Kidney tubule cell (primary cell): Measurements from ENCODE around the gene ZNF778.
A peak's percentile ranks its signal among the peaks of the same experiment; 100 is the strongest.

Source experiments
- DNase-seq: peaks from one replicate; pipeline ENCODE4 v3.0.0-alpha.2; 2018; ENCODE audit warnings: low spot score

ZNF778 gene

DNA sequence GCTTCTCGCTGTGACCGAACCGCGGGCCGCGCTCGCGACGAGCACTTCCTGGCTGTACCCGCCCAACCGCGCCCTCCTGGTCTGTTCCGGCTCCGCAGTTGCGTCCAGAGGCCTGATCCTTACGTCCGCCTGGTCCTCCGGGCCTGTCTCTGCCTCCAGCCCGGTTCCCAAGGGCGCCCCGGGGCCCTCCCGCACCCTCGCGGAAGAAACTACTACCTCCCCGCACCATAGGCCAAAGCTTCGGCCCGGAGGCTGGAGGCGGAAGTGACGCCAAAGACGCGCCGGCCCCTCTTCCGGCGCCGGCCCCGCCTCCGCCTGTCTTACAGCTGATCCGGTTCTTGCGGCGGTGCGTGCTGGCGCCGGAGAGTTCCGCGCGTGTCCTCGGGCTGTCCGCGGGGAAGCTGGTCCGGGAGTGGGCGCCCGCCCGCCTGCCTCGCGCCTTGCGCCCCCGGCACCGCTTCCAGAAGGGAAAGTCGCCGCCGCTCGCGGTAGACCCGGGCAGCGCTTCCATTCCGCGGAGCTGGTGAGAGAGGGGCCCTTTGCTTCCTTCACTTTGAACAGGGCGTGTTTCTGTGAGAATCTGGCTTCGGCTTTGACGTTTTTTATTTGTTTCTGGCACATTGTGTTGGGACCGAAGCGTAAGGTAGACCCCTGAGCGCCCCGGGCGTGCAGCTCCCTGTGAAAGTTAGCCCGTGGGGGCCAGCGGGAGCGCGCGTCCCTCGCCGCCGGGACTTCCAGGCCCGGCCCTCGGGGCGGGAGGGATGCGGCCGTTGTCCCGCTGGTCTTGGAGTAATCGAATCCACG lies at the start of gene ZNF778:
ZNF778 (plus strand) TSS at position 316 of the 804 bp plus-strand sequence. CDS start 3,425 bp downstream, outside the sequence.
- DNase-seq, result peak; percentile 82

DNA sequence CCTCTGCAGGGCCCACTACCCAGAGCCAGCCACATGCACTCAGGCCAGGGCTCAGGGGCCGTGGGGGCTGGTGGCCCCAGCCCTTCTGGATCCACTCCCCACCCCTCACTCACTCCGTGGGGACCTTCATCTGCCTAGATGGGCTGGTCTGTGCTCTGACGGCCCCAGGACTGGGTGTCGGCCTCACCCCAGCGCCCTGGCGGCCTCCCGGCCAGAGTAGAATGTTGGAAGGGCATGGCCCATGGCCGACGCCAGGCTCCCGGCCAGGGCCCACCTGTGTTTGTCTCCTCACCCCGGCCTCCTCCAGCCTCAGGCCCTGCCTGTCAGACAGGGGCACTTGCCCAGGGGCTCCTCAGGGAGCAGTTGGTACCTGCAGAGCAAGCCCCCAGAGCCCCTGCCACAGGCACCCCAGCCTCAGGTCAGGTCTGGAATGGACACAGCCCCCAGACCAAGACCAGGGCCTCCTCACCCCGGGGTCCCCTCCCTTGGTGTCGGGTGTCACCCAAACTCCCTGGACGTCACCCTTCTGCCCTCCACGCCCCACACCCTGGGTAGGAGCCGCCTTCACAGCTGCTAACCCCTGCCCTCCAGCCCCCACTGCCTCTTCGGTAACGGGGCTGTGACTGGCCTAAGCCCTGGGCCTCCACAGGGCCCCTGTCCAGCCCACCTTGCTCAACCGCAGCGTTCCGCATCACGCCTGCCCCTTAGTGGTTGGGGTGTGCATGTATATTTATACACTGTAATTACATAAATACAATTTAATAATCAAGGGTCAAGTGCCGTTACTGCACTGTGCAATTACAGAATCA lies 48.9 kb upstream of the ZNF778 start:
- no peak for DNase-seq

DNA sequence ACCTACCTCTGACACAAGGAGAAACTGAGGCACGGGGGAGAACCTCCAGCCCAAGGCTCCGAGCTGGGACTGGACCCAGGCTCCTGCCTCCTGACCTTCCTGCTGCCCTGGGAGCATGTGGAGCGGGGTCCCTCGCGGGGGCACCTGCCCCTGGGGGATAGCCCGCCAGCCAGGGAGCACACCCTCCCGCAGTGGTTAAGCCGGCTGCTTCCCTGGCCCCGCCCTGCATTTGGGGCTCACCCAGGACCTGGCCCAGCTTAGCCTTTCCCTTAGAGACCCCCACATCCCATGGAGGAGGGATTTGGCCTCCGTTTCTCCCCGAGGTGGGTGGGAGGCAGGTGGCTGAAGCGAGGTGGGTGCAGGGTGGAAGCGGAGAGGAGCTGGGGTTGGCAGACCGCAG lies 47.7 kb upstream of the ZNF778 start:
- DNase-seq, result no peak

DNA sequence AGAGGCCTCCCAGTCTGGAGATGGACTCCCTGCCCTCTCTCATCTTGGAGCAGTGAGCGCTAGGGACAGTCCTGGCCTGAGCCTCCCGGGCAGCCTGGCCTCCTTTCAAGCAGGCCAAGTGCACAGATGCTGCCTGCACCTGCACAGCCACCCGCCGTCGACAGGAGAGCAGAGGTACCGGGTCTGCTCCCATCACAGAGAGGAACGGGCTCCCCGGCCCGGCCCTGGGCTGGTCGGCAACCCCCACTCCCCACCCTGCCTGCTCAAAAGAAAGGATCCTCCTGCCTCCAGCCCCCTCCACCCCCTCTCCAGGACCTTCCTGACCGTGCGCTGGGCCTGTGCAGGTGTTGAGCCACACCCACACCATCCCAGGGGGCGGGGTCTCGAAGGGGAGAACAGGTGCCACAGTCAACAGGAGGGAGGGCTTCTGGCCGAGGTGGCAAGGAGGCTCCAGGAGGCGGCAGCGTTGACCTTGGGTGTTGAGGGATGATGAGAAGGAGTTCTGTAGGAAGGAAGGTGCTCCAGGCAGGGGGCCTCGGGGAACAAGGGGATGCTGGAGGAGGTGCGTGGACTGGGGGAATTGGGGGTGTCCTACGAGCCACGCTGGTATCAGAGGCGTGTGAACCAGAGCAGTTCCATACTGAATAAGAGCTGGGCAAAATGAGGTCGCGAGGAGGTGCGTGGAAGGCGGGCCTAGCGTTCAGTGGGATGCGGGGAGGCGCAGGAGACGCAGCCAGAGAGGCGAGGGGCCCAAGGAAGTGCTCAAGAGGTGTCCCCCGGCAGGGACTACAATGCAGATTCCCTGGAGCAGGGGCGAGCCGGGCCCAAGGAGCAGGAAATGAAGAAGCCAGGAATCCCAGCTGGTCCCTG lies 46.9 kb upstream of the ZNF778 start:
- DNase-seq, result peak; percentile 40

DNA sequence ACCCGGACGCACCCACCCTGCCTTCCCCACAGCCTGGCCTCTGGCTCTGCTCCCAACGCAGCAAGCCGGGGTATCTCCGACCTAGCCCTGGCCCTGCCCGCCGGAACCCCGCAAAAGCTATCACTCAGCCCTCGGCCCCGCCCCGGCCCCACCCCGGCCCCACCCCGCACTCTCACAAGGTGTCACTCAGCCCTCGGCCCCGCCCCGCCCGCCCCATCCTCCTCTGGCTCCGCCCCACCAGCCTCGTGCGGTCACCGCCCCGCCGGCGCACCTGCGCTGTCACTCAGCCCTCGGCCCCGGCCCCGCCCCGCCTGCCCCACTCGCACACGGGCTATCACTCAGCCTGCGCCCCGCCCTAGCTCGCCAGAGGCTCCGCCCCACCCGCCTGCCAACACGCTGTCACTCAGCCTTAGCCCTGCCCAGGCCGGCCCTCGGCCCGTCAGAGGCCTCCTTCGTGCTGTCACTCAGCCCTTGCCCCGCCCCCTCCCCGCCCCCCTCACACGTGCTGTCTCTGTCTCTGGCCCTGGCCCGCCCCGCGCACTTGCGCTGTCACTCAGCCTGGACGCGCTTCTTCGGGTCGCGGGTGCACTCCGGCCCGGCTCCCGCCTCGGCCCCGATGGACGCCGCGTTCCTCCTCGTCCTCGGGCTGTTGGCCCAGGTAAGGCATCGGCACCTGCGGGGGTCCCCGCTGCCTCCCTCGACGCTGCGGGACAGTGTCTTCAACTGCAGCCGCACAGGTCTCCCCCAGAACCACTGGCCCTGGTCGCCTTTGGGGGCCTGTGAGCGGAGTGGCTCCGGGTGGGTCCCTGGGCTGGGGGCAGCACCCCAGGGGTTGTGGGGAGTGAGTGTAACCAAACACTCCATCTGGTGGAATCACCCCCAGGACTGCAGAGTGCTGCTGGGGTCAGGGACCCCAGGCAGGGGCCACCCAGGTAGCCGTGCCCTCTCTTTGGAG lies 46.0 kb upstream of the ZNF778 start, which contains the start of gene CDH15:
CDH15 (plus strand) TSS at position 533 of the 955 bp plus-strand sequence; CDS start at position 617, 84 bp downstream.
- peak; percentile 95 for DNase-seq

DNA sequence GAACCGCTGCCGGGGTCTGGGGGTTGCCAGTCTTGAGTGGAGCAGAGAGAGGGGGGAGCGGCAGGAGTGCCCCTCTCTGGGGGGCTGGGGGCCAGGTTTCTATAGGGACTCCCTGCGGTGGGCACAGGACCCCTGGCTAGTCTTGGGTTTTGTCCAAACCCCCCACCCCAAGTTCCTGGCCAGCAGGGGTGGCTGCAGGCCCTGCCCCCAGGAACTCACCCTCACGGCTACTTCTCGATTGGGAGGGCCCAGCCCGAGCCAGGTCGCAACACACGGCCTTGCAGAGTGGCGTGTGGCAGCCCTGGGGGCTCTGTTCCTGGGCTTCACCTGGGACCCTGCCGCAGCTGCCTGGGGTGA lies 45.4 kb upstream of the ZNF778 start:
- no peak for DNase-seq

DNA sequence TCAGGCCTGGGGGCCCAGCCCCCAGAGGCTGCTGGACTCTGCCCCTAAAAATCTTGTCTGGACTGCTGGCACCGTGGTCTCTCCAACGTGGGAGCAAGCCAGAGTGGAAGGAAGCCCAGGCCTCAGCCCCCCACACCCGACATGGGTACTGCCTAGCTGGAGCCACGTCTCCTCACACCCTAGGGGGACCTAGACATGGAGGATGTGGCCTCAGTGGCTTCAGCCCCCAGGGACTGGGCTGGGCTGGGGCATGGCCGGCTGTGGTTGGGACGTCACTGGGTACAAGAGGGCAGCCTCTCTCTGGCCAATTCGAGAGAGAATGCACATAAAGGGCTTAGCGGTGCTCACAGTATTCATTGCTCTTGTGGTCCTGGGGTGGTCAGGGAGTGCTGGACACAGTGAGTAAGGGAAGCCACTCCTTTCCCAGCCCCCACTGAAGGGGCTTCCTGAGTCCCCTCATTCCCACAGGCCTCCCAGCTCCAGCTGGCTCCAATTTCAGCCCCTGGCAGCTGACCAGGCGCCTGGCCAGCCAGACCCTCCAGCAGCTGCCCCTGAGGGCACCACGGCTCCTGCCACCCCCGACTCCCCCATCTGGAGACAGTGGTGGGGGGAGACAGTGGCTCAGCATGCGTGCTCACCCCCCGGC lies 44.9 kb upstream of the ZNF778 start:
- DNase-seq, result no peak

DNA sequence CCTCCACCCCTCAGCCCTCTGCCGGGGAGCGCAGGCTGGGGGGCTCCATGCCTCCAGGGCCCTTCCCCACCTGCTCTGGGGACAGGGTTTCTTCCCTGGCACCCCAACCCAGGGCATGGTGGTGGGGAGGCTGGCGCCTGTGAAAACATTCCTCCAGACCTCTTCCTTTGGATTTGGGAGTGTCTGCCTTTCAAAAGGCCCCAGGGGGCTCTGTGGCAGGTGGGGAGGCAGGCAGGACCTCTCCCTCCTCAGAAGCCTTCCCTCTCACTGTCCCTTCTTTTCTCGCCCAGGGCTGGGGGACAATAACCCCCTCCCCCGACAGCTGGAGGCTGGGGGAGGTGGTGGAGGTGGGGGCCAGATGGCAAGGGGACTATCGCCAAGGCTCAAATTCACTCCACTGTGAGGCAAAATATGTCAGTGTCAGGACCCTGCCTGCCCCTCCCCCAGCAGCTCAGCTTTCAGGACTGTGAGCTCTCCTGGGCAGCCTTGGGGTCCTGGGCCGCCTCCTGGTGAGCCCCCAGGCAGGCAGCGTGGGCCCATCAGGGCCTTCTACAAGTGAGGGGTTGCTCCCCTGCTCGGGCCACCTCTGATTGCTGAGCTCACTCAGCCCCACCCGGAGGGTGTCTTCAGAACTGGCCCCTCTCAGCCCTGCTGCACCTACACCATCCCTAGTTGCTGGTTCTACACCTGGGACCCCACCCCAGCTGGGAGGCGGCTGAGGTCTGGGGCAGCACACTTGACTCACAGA lies 44.2 kb upstream of the ZNF778 start:
- no peak for DNase-seq

DNA sequence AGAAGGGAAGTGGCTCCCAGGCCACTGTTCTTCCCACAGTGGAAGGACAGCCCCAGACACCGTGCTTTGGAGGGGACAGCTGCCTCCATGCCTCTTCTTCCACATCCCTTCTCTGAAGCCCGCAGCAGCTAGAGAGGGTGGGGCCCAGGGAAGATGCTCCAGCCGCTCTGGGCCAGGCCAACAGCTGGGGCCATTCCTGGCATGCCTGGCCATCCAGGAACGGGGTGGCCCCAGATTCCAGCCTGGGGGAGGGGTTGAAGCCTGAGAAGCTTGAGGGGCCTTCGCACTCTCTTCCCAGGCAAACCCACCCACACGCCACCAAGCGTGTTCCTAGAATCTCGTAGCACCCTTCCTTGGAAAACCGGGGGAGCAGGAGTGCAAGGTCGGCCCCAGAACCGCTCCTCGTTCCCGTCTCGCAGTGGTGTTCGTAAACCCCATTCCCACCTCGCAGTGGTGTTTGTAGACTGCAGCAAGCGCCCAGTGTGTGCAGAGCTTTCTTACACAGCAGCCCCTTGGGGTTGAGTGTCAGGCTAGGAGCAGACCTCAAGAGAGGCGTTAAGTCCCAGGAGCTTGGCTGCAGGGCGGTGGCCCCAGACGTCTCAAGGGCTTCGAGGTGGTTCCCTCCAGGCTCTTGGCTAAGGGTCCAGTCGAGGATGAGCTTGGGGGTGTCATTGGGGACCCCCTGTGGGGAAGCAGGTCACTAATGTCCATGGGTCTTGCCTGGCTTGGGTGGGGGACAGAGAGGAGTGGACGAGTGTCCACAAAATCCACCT lies 43.3 kb upstream of the ZNF778 start:
- no peak for DNase-seq

DNA sequence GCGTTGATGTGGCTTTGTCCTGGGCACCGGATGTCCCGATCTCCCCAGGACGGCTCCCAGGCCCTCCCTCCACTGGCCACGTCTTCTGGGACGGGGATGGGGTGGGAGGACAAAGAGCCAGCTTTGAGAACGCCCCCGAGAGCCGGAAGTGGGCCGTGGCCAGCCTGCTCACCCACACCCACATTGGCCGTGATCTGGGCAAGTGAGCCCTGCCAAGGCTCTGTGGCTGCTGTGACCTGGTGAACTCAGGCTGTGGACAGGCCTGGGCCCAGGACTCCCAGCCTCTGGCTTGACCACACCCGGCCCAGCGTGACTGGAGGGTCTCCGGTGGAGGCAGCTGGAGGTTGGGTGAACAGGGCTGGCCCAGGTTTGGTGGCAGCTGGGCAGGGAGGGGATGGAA lies 42.6 kb upstream of the ZNF778 start:
- no peak for DNase-seq

DNA sequence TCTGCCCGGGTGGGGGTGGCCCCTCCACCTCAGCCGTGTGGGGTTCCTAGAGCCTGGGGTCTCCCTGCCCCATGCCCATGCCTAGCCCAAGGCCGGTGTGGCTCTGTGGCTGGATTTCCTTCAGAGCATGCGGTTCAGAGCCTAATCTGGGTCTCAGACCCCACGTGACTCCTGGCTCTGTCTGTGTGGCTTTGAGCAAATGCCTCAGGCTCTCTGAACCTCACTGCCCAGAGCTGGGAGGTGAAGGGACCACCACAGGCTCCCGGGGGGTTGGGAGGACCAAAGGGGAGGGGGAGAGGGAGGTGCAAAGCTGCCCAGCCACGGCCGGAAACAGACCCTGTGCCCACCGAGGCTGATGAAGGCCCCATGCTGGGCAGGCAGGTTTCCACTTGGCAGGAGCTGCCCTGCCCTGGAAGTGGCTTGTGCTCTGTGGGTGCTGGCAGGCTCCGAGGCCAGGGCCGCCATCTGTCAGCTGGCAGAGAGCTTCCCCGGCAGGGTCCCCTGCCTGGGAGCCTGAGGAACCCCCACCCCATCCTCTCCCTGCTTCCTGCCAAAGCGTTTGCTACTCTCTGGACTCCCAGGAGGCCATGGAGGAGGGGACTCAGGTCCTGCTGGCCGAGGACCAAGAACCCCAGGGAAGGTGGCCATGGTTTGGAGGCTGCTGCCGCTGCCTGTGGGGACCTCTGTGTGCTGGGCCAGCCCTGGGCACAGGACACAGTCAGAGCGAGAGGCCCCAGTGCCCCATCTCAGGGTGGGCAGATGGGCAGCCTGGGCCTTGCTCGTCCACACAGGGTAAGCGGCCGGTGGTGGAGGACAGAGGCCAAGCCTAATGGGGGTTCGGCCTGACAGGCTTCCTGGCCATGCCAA lies 42.0 kb upstream of the ZNF778 start:
- DNase-seq, result no peak

DNA sequence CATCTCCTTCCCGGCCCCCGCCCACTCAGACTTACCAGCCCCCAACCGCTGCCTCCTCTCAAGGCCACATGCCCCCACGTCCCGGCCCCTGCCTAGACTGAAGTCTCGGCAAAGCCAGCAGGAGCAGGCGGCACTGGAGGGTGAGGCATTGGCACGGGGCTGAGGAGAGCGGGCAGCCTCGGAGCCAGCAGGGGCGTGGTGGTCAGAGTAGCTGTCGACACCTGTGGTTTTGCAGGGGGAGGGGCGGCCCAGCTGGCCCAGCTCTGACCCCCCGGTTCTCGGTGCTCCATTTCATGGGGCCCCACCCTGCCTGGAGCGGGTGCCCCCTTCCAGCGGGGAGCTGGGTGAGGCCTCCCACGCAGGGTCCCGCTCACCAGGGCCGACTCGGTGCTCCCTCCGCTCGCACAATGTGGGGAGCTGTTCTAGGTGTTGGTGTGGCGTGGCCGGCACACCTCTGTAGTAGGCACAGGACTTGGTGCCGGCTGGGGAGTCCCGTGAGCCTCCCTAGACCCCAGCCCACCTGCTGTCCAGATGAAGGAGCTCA lies 41.3 kb upstream of the ZNF778 start:
- no peak for DNase-seq

DNA sequence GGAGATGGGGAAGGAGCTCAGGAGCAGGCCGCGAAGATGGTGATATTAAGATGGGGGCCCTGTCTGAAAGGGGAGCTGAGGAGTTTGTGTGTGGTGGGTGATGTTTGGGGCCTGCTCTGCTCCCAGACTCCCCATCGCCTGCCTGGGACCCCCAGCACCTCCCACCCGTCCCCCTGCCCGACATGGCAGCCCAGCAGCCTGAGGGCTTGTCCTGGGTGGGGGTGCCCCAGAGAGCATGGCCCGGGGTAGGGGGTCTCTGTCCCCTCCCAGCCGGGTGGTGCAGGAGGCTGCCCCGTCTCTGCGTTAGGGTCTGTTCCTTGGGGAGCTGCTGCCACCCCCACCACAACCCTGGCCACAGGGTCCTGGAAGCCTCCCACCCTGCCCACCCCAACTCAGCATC lies 40.8 kb upstream of the ZNF778 start:
- no peak for DNase-seq

DNA sequence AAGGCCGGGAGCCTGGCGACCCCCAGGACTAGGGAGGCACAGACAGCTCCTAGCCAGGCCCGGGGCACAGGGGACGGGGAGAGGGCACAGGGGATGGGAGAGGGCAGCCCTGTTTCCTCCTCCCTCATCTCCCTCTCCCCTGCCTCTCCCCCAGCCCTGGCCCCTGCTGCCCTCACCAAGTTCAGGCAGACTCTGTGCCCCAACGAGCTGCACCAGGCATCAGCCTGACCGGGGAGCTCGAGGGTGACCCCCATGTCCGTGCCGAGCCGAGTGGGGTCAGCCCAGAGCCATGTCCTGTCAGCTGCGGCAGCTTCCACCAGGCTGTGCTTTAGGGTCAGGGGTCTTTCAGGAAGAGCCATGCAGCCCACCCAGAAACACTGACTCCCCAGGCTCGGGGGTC lies 40.0 kb upstream of the ZNF778 start:
- DNase-seq, result no peak

DNA sequence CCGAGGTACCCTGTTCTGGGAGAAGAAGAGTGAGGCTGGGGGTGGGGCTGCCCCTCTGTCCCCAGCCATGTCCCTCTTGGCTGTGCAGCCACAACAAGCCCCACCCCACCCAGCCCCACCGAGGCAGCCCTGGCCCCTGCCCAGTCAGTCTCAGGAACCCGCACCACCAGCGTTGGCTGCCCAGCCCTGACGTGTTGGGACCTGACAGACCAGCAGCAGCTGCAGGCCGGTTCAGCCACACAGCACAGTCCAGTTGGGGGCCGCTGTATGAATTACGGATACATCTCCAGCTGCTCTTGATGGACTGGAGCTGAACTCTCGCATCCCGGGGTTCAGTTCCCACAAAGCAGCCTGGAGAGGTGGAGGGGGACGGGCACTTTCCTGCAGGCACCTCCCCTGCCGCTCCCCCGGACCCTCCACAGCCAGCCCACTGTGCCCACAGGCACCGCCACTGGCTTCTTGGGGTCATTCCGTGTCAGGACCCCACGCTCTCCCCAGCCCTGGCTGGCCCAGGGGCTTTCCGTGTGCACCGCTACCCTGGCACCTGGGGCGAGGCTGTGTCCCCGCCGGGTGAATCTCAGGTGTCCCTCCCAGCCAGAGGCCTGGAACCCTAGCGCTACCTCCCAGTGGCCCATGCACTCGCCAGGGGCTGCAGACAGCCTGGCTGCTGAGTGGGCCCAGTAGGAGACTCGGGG lies 38.9 kb upstream of the ZNF778 start:
- DNase-seq, result no peak

DNA sequence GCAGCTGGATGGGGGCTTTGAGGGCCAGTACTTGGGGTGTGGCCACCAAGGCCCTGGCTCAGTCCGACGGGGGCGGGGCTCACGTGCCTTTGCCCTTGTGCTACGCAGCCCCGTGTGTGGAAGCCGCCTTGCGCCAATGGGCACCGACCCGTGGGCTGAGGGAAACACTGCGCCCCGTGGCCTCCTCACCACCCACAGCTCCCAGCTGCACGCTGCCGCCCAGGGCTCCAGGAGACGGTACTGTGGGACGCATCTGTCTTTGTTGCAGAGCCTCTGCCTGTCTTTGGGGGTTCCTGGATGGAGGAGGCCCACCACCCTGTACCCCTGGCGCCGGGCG lies 38.4 kb upstream of the ZNF778 start:
- no peak for DNase-seq

DNA sequence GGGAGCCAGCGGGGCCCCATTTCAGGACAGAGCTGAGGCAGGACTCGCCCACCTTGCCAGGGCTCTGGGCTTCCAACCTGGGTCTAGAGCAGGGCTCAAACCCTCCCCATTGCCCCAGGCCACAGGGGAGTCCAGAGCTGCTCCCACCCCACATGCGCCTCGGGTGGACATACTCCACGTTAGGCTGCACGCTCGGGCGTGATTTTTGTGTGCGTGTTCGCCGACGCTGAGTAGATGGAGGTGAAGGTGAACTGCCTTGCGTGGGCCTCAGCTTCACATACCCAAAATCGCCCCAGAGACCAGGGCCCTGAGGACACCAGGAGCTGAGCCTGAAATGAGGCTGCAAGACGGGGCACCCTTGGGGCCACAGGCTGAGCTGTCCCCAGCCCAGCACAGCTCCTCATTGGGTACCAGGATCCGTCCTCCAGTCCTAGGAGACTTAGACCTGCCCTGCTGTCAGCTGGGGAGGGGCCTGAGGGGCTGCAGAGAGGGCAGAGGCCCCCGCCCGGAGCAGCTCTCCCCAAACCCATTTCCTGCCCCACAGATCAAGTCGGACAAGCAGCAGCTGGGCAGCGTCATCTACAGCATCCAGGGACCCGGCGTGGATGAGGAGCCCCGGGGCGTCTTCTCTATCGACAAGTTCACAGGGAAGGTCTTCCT lies 37.7 kb upstream of the ZNF778 start:
- DNase-seq, result no peak
